Left cardiac atrium (tissue), 2 donors: ENCODE data around the gene PDCD2. TPM values are rescaled to one million over a fixed set of nuclear protein-coding genes. Genes with fewer than 3 reads are reported as not detected.

Experiments
- total RNA-seq, 2 donors: library from RNA; stranded (reverse); fragmentation: NEBNext Ultra II Directional; extraction: Animal tissue kit (Norgen Biotek cat#: 25700); gene quantifications; one replicate each; pipeline ENCODE4 v1.2.1, GENCODE V29; 2021
- donor health status: DM: no; HTN: yes; CAD: no; lungs with severe emphysema.
- donor health status: DM: yes; HTN: yes; CAD: no.

PDCD2 gene
- total RNA-seq, 2 donors from 2014 or later, result 26.7 to 41.1 TPM

Other genes starting within 250 kb of the PDCD2 start
- 100 to 1,000 TPM; 125 to 140 TPM for gene PSMB1, start 31.3 kb downstream of the PDCD2 start, total RNA-seq
- 1 to 10 TPM; 8.8 to 9.7 TPM for gene TBP, start 30.3 kb downstream of the PDCD2 start, total RNA-seq